Measurements from ENCODE around the gene ARVCF.
A peak's percentile ranks its signal among the peaks of the same experiment; 100 is the strongest.

The ARVCF gene

GRCh38 chr22:20021196-20022181, 4.9 kb upstream of the ARVCF start:
- H3K4me3 ChIP-seq (ENCODE audit: low read depth, low read length), result peak overlapping the region; percentile 88
- no peaks in the 10 kb centered on the region for H3K9me3 ChIP-seq (ENCODE audit: control insufficient read depth, insufficient read depth, low read length)
- no peak overlapping the region for H3K27ac ChIP-seq (ENCODE audit: low read depth, low read length)
- H3K27me3 ChIP-seq (ENCODE audit: control insufficient read depth, insufficient read depth, low read length), result peaks cover 38% of the 10 kb centered on the region
- peaks cover 9% of the 10 kb centered on the region; the same call in 1 of the 2 replicates for H3K4me1 ChIP-seq (ENCODE audit: control insufficient read depth, insufficient read depth, low read length)
- no peaks in the 10 kb centered on the region for H3K36me3 ChIP-seq (ENCODE audit: control insufficient read depth, insufficient read depth, low read length)
- peak overlapping the region; percentile 31; the same call in 1 of the 2 replicates for H3K9ac ChIP-seq (ENCODE audit: low read depth, low read length)

- no peaks in the 10 kb centered on the region for H3K9me3 ChIP-seq (ENCODE audit: control insufficient read depth, insufficient read depth, low read length)
- H3K27ac ChIP-seq (ENCODE audit: low read depth, low read length), result no peak within 1 kb of the TSS
- H3K27me3 ChIP-seq (ENCODE audit: control insufficient read depth, insufficient read depth, low read length), result peaks cover 44% of the 10 kb centered on the region
These were observed 4.0 kb upstream of the ARVCF start, which contains the start of gene TANGO2 for GRCh38 chr22:20020533-20021195. TSS of gene TANGO2 (plus strand) at chr22:20021110. CDS start at chr22:20036799, 15,689 bp downstream.

GRCh38 chr22:20019661-20020532, 3.3 kb upstream of the ARVCF start:
- no peak overlapping the region for H3K27ac ChIP-seq (ENCODE audit: low read depth, low read length)
- H3K4me1 ChIP-seq (ENCODE audit: control insufficient read depth, insufficient read depth, low read length), result peaks cover 9% of the 10 kb centered on the region; the same call in 1 of the 2 replicates
- H3K27me3 ChIP-seq (ENCODE audit: control insufficient read depth, insufficient read depth, low read length), result peaks cover 52% of the 10 kb centered on the region
- no peak overlapping the region for H3K4me3 ChIP-seq (ENCODE audit: low read depth, low read length)
- no peaks in the 10 kb centered on the region for H3K9me3 ChIP-seq (ENCODE audit: control insufficient read depth, insufficient read depth, low read length)
- H3K36me3 ChIP-seq (ENCODE audit: control insufficient read depth, insufficient read depth, low read length), result no peaks in the 10 kb centered on the region
- H3K9ac ChIP-seq (ENCODE audit: low read depth, low read length), result no peak overlapping the region

More at GRCh38 chr22:20020533-20021195, 4.0 kb upstream of the ARVCF start, which contains the start of gene TANGO2:
- Histone ChIP-seq H3K9ac (ENCODE audit: low read depth, low read length) (peak within 1 kb of the TSS; percentile 31; the same call in 1 of the 2 replicates), H3K4me3 (ENCODE audit: low read depth, low read length) (peak within 1 kb of the TSS; percentile 88), H3K36me3 (ENCODE audit: control insufficient read depth, insufficient read depth, low read length) (no peaks in the 10 kb centered on the region), H3K4me1 (ENCODE audit: control insufficient read depth, insufficient read depth, low read length) (peaks cover 9% of the 10 kb centered on the region; the same call in 1 of the 2 replicates)

GRCh38 chr22:20018001-20018400, 1.4 kb upstream of the ARVCF start:
- Histone ChIP-seq H3K4me3 (ENCODE audit: low read depth, low read length) (no peak overlapping the region), H3K4me1 (ENCODE audit: control insufficient read depth, insufficient read depth, low read length) (peaks cover 12% of the 10 kb centered on the region), H3K36me3 (ENCODE audit: control insufficient read depth, insufficient read depth, low read length) (no peaks in the 10 kb centered on the region), H3K9ac (ENCODE audit: low read depth, low read length) (no peak overlapping the region), H3K27me3 (ENCODE audit: control insufficient read depth, insufficient read depth, low read length) (peaks cover 56% of the 10 kb centered on the region), H3K9me3 (ENCODE audit: control insufficient read depth, insufficient read depth, low read length) (no peaks in the 10 kb centered on the region), H3K27ac (ENCODE audit: low read depth, low read length) (no peak overlapping the region)

- Histone ChIP-seq H3K9me3 (ENCODE audit: control insufficient read depth, insufficient read depth, low read length) (no peaks in the 10 kb centered on the region), H3K27ac (ENCODE audit: low read depth, low read length) (no peak overlapping the region), H3K27me3 (ENCODE audit: control insufficient read depth, insufficient read depth, low read length) (peaks cover 56% of the 10 kb centered on the region), H3K4me3 (ENCODE audit: low read depth, low read length) (peak overlapping the region; percentile 72), H3K36me3 (ENCODE audit: control insufficient read depth, insufficient read depth, low read length) (no peaks in the 10 kb centered on the region), H3K4me1 (ENCODE audit: control insufficient read depth, insufficient read depth, low read length) (peaks cover 12% of the 10 kb centered on the region), H3K9ac (ENCODE audit: low read depth, low read length) (no peak overlapping the region)
These were observed 967 bp upstream of the ARVCF start for GRCh38 chr22:20017622-20017958.

GRCh38 chr22:20015971-20016733, 471 bp downstream of the ARVCF start:
- Histone ChIP-seq H3K9ac (ENCODE audit: low read depth, low read length) (no peak overlapping the region), H3K4me3 (ENCODE audit: low read depth, low read length) (peak overlapping the region; percentile 72), H3K27me3 (ENCODE audit: control insufficient read depth, insufficient read depth, low read length) (peaks cover 56% of the 10 kb centered on the region), H3K4me1 (ENCODE audit: control insufficient read depth, insufficient read depth, low read length) (peaks cover 6% of the 10 kb centered on the region; the same call in 1 of the 2 replicates), H3K9me3 (ENCODE audit: control insufficient read depth, insufficient read depth, low read length) (no peaks in the 10 kb centered on the region), H3K27ac (ENCODE audit: low read depth, low read length) (no peak overlapping the region), H3K36me3 (ENCODE audit: control insufficient read depth, insufficient read depth, low read length) (no peaks in the 10 kb centered on the region)

GRCh38 chr22:20015187-20015625, 1.4 kb downstream of the ARVCF start:
- no peak overlapping the region for H3K4me3 ChIP-seq (ENCODE audit: low read depth, low read length)
- H3K9ac ChIP-seq (ENCODE audit: low read depth, low read length), result no peak overlapping the region
- H3K4me1 ChIP-seq (ENCODE audit: control insufficient read depth, insufficient read depth, low read length), result peaks cover 6% of the 10 kb centered on the region; the same call in 1 of the 2 replicates
- H3K9me3 ChIP-seq (ENCODE audit: control insufficient read depth, insufficient read depth, low read length), result no peaks in the 10 kb centered on the region
- peaks cover 52% of the 10 kb centered on the region for H3K27me3 ChIP-seq (ENCODE audit: control insufficient read depth, insufficient read depth, low read length)
- no peaks in the 10 kb centered on the region for H3K36me3 ChIP-seq (ENCODE audit: control insufficient read depth, insufficient read depth, low read length)
- no peak overlapping the region for H3K27ac ChIP-seq (ENCODE audit: low read depth, low read length)

GRCh38 chr22:20014526-20015186, 2.0 kb downstream of the ARVCF start:
- H3K4me1 ChIP-seq (ENCODE audit: control insufficient read depth, insufficient read depth, low read length), result peaks cover 6% of the 10 kb centered on the region; the same call in 1 of the 2 replicates
- peaks cover 47% of the 10 kb centered on the region for H3K27me3 ChIP-seq (ENCODE audit: control insufficient read depth, insufficient read depth, low read length)
- no peak overlapping the region for H3K4me3 ChIP-seq (ENCODE audit: low read depth, low read length)
- H3K36me3 ChIP-seq (ENCODE audit: control insufficient read depth, insufficient read depth, low read length), result no peaks in the 10 kb centered on the region
- H3K9ac ChIP-seq (ENCODE audit: low read depth, low read length), result no peak overlapping the region
- no peak overlapping the region for H3K27ac ChIP-seq (ENCODE audit: low read depth, low read length)
- no peaks in the 10 kb centered on the region for H3K9me3 ChIP-seq (ENCODE audit: control insufficient read depth, insufficient read depth, low read length)

- Histone ChIP-seq H3K9me3 (ENCODE audit: control insufficient read depth, insufficient read depth, low read length) (no peaks in the 10 kb centered on the region), H3K27me3 (ENCODE audit: control insufficient read depth, insufficient read depth, low read length) (peaks cover 34% of the 10 kb centered on the region), H3K4me3 (ENCODE audit: low read depth, low read length) (no peak overlapping the region), H3K36me3 (ENCODE audit: control insufficient read depth, insufficient read depth, low read length) (no peaks in the 10 kb centered on the region), H3K4me1 (ENCODE audit: control insufficient read depth, insufficient read depth, low read length) (peaks cover 6% of the 10 kb centered on the region; the same call in 1 of the 2 replicates), H3K27ac (ENCODE audit: low read depth, low read length) (no peak overlapping the region), H3K9ac (ENCODE audit: low read depth, low read length) (no peak overlapping the region)
These were observed 3.2 kb downstream of the ARVCF start for GRCh38 chr22:20013382-20013871.

Data from HUES48 (cell line).